GM12872 (cell line): ENCODE measurements around the gene FSHB.

Source experiments
- CTCF ChIP-seq: IDR thresholded peaks from 3 replicates; pipeline ENCODE4 v1.5.1; 2011; ENCODE audit warnings: low read depth, mild to moderate bottlenecking, low read length, moderate library complexity; ENCODE audit not compliant: insufficient read depth

The FSHB gene

GRCh38 chr11:30210357-30210756, 20.5 kb upstream of the FSHB start:
- TF ChIP-seq CTCF: no peak

- TF ChIP-seq CTCF: no peak
These were observed 14.3 kb upstream of the FSHB start for GRCh38 chr11:30216534-30216933.

GRCh38 chr11:30218278-30218677, 12.5 kb upstream of the FSHB start:
- TF ChIP-seq CTCF: no peak

- no peak for TF ChIP-seq CTCF
These were observed 5.2 kb upstream of the FSHB start for GRCh38 chr11:30225642-30226041.

GRCh38 chr11:30228323-30228884, 2.4 kb upstream of the FSHB start:
- no peak for TF ChIP-seq CTCF

GRCh38 chr11:30239025-30239424, 8.2 kb downstream of the FSHB start:
- no peak for TF ChIP-seq CTCF

- TF ChIP-seq CTCF: no peak
These were observed 13.5 kb downstream of the FSHB start for GRCh38 chr11:30244265-30244664.
